ENCODE measurements around the gene ZMYM2.
"Not testable (repeated sequence)": the region's sequence is repeated elsewhere in the genome, so short reads cannot be mapped to it uniquely, and the experiment has no call there.

The ZMYM2 gene

DNA sequence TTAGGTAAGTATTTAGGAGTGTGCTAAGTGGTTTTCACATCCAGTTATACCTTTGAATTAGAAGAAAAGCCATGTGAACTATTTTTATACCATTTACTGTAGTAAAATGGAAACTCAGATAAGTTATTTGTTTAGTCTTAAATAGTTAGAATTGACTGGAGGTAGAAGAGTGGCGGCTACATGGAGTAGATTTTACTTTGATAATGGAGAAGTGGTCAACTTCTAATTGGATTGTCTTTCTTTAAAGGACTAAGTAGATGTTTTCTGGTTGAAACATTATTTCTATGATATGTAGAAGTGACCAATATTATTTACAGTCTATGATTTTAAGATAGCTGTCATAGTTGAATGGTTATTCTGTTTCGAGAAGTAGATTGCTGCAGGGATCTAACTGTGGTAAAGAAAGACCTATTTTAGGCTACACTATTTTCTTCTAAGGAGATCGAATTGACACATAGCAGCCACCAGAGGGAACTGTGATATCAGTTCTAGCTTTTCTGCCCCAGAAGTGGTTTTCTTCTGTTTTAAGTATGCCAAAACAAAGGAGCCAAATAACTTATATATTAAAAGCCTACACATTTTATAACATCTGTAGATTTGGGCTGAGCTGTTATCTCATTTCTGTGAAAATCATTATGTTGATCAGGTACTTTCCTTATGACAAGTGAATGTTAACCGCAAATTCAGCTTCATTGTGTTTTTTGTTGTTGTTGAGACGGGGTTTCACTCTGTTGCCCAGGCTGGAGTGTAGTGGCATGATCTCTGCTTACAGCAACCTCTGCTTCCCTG lies 26.1 kb downstream of the ZMYM2 start:
- peak in 1 of 2 donors; percentile 53 for DNase-seq

DNA sequence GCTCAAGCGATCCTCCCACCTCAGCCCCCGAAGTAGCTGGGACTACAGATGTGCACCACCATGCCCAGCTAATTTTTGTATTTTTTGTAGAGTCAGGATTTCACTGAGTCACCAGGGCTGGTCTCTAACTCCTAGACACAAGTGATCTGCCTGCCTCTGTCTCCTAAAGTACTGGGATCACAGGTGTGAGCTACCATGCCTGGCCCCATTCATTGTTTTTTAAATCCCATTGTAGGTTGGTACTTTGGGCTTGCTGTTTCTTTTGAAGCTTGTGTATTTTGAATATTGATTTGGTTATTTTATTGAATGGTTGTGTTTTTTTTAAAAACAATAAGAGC lies 26.7 kb downstream of the ZMYM2 start:
- no peak for DNase-seq

DNA sequence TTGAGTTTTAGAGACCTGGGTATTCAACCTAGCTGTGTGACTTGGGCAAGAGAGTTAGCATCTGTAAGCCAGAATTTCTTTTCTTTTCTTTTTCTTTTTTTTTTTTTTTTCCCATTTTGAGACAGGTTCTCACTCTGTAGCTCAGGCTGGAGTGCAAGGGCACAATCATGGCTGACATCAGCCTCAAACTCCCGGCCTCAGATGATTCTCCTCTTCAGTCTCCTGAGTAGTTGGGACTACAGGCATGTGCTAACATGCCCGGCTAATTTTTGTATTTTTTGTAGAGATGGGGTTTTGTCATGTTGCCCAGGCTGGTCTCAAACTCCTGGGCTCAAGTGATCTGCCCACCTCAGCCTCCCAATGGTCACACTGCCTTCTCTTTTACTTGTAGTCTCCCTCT lies 33.0 kb downstream of the ZMYM2 start:
- DNase-seq: no peak

DNA sequence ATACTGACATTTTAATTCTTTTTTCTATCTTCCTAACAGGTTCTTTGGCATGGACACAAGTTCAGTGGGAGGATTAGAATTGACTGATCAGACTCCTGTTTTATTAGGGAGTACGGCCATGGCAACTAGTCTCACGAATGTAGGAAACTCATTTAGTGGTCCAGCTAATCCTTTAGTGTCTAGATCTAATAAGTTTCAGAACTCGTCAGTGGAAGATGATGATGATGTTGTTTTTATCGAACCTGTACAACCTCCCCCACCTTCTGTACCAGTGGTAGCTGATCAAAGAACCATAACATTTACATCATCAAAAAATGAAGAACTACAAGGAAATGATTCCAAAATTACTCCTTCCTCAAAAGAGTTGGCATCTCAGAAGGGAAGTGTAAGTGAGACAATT lies 34.5 kb downstream of the ZMYM2 start:
- no peak for DNase-seq

DNA sequence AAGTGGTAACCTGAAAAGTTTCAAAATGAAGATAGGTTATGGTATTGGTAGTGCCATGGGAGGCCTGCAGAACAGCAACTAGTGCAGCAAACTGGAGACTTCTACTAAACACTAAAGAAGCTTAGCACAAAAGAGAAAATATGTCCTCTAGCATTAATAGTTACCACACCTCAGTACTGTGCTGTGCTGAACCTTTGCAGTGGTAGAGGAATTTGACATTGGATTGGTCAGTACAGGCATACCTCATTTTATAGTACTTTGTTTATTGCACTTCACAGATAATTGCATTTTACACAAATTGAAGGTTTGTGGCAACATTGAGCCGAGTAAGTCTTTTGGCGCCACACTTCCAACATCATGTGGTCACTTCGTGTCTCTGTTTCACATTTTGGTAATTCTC lies 40.4 kb downstream of the ZMYM2 start:
- no peak for DNase-seq

DNA sequence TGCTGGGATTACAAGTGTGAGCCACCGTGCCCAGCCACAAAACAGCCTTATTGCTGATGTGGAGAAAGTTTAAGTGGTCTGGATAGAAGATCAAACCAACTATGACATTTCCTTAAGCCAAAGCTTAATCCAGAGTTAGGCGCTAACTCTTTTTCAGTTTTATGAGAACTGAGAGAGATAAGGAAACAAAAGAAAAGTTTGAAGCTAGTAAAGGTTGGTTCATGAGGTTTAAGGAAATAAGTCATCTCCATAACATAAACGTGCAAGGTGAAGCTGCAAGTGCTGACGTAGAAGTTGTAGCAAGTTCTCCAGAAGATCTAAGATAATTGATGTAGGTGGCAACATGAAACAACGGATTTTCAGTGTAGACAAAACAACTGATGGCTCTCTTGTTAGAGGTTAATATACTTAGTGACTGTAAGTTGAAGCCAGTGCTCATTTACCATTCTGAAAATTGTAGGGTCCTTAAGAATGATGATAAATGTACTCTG lies 41.6 kb downstream of the ZMYM2 start:
- DNase-seq: no peak

DNA sequence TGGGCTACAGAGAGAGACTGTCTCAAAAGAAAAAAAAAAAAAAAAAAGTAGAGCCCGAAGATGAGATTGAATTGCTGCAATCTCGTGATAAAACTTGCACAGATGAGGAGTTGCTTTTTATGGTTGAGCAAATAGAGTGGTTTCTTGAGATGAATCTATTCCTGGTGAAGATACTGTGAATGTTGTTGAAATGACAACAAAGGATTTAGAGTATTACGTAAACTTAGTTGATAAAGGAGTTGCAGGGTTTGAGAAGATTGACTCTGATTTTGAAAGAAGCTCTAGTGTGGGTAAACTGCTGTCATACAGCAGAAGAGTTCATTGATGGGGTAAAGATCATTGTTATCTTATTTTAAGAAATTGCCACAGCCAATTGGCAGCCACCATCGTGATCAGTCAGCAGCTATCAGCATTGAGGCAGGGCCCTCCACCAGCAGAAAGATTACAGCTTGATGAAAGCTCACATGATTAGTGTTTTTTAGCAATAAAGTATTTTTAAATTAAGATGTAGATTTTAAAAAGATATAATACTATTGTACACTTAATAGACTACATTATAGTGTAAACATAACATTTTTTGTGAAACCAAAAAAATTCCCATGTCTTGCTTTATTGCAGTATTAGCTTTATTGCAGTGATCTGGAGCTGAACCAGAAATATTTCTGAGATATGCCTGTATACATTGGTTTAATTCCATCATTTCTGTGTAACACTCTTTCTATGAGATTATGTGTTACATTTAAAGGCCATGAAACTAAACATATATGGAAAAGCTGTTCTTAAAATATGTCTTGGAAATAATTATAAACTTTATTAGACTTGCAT lies 43.1 kb downstream of the ZMYM2 start:
- no peak for DNase-seq

DNA sequence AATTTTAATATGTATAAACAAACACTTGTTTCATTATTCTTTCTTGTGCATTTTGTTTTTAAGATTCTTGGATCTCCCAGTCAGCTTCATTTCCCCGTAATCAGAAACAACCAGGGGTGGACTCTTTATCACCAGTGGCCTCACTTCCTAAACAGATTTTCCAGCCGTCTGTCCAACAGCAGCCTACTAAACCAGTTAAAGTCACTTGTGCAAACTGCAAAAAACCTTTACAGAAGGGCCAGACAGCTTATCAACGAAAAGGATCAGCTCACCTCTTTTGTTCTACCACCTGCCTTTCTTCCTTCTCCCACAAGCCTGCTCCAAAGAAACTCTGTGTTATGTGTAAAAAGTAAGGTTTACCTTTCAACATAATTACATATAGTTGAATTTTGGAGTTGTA lies 44.3 kb downstream of the ZMYM2 start:
- DNase-seq: no peak

DNA sequence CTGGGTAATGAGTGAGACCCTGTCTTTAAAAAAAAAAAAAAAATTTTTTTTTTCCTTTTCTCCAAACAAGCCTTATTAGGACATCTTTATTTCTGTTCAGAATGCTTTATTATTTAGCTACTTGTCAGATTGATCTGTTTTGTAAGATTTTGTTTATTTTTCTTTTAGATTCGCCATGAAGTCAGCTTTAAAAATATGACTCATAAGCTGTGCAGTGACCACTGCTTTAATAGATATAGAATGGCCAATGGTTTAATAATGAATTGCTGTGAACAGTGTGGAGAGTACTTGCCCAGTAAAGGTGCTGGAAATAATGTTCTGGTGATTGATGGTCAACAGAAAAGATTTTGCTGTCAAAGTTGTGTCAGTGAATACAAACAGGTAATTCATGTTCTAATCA lies 47.7 kb downstream of the ZMYM2 start:
- no peak for DNase-seq

DNA sequence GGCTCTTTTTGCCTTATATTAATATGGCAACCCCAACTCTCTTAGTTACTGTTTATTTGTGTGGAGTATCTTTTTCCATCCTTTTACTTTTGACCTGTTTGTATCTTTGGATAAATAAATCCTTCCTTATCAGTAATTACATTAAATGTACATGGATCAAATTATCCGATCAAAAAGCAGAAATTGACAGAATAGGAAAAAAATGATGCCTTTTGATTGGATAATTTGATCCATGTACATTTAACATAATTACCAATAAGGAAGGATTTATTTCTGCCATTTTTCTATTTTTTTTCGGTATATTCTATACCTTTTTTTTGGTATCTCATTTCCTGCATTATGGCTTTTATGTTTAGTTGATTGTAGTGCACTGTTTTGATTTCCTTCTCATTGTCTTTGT lies 57.2 kb downstream of the ZMYM2 start:
- no peak for DNase-seq

DNA sequence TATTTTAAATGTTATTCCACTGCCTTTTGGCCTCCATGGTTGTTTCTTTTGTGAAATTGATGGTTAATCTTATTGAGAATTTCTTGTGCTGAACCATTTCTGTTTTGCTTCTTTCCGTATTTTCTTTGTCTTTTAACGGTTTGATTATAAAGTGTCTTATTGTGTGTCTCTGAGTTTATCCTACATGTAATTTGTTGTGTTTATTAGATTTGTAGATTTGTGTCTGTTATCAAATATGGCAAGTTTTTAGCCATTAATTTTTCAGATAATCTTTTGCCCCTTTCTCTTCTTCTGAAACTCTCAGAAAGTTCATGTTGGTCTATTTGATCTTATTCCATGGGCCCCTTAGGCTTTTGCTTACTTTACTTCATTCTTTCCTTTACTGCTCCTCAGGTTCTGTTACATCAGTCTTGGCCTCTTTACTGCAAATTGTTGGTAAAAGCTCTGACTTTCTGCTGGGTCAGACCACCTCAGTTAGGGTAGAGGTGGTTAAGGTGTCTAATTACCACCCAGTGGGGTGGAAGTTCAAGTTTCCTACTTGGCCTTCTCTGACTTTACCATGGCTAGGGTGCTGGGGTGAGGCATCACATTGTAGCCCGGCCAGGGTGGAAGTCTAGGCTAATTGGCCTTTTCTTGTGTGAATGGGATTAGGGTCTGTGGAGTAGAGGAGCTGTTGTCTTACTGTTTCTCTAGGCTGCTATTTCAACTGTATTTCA lies 58.3 kb downstream of the ZMYM2 start:
- DNase-seq: no peak

DNA sequence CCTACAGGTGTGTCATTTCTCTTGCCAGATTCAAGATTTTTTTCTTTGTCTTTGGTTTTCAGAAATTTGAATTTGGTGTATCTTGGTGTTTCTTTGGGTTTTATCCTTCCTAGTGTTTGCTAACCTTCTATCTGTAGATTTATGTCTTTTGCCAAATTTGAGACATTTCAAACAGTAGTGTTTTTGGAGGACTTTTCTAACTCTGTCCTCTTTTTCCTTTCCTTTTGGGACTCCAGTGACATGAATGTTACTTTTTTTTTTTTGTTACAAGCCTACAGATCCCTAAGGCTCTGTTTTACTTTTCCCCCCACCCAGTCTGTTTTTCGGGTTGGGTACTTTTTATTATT lies 58.8 kb downstream of the ZMYM2 start:
- DNase-seq: no peak

DNA sequence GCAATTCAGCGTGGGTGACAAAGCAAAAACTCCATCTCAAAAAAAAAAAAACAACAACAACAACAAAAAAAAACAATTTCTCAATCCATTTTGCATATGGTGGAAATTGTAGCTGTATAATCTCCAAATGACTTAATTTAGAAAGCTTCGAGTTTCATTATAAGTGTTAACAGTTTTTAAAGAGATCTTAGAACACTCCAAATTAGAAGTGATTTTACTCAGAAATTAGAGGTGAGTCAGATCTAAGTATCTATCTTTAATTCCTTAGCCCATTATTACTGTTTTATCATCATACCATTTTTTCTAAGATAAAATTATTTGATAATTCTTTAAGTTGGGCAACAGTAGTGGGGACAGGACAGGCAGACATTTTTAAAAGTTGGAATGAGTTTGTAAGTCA lies 60.5 kb downstream of the ZMYM2 start:
- no peak for DNase-seq

DNA sequence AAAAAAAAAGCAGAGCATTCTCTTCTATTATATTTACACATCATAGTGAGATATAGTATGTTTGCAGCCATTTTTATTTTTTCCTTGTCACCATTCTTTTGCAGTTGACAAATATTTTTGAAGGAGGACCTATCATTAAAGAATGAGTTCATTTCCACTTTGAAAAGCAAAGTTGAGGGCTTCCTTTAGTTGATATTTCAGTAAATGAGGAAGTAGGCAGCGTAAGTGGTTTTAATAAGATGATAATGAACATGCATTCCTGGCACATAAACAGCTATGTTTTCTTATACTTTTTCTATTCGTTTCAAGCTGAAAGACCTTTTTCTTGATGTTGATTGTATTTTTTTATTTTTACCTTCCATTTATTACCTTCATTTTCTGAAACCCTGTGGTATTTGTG lies 66.2 kb downstream of the ZMYM2 start:
- DNase-seq: no peak

DNA sequence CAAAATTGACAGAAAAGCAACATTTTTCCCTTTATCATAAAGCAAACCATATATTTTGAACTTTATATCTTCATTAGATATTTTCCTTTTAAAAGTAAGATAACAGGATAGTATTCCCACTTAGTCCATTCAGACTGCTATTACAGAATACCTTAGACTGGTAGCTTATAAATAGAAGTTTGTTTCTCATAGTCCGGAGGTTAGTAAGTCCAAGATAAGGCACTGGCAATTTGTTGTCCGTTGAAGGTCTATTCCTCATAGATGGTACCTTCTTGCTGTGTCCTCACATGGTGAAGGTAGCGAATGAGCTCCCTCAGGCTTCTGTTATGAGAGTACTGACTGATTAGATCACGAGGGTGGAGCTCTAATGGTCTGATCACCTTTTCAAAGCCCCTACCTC lies 70.4 kb downstream of the ZMYM2 start:
- DNase-seq: no peak

DNA sequence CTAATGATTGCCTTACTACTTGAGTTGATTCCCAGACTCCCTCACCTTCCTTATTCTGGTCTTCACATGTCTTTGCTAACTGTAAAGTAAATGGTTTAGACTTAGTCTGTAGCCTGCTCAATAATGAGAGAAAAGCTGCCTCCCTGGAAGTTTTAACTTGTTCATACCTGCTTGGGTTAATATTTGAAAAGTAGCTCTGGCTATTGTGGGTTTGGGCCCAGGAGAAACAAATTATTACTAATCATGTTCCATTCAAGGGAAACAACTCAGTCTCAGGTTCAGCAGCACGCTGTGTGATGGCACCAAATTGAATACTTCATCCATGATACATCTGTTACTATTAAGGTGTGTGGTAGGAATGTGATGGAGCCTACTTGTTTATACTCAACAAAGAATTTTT lies 75.0 kb downstream of the ZMYM2 start:
- no peak for DNase-seq

DNA sequence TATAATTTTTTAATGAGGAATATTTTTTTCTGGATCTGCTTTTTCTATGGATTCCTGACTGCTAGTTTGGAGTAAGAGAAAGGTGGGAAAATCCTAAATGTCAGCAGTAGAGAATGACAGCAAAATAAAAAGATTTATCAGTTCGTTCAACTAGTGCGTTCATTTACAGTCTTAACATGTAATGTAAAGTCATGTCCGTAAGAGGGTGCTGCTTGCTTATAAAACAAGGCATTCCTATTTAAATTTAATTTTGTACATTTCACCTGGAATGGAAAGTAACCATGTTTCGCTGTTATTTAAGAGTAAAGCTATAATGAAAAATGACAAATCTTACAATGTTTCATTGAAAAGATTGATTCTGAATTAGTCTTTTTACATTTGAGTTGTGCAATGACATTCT lies 76.6 kb downstream of the ZMYM2 start:
- DNase-seq: no peak

DNA sequence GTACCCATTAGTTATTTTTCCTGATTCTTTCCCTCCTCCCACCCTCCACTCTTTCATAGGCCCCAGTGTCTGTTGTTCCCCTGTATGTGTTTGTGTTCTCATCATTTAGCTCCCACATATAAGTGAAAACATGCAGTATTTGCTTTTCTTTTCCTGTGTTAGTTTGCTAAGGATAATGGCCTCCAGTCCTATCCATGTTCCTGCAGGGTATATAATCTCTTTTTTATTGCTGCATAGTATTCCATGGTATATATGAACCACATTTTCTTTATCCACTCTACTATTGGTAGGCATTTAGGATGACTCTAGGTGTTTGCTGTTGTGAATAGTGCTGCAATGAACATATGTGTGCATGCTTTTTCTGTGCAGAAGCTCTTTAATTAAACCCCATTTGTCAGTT lies 79.4 kb downstream of the ZMYM2 start:
- no peak for DNase-seq

DNA sequence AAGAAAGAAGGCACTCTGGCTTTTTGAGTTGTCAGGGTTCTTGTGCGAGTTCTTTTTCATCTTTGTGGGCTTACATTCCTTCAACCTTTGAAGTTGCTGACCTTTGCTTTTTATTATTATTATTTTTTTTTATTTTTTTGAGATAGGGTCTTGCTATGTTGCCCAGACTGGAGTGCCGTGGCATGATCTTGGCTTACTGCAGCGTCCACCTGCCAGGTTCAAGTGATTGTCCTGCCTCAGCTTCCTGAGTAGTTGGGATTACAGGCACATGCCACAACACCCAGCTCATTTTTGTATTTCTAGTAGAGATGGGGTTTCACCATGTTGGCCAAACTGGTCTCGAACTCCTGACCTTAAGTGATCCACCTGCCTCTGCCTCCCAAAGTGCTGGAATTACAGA lies 84.1 kb downstream of the ZMYM2 start:
- DNase-seq: not testable (repeated sequence)

DNA sequence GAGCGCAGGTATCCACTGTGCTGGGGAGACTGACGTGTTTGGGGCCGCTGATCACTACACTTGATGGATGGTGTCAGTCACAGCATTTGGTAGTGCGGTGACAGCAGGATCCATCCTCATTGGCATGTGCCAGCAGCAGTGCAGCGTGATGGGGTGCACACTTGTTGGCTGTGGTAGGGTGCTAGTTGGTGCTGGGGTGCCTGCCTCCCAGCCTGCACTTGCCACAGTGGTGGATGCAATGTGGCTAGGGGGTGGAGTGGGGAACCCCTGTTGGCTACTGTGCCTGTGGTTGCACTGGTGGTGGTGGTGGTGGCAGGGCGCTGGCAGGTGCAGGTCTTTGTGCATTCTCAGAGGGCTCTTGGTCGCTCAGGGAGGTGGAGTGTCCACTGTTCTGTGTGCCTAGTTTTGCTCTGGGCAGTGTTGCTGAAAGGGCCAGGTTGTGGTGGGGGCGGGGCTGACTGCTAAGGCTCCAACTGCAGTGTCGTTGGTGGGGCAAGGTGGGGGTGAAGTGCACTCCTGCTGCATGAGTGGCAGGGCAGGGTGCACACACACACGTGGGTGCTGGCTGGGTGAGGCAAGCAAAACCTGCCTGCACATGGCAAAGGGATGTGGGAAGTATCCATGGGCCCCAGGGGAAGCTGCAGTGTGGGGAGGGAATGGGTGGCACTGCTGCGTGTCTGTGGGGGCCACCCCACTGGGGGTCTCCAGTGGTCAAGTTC lies 84.8 kb downstream of the ZMYM2 start:
- DNase-seq: no peak

DNA sequence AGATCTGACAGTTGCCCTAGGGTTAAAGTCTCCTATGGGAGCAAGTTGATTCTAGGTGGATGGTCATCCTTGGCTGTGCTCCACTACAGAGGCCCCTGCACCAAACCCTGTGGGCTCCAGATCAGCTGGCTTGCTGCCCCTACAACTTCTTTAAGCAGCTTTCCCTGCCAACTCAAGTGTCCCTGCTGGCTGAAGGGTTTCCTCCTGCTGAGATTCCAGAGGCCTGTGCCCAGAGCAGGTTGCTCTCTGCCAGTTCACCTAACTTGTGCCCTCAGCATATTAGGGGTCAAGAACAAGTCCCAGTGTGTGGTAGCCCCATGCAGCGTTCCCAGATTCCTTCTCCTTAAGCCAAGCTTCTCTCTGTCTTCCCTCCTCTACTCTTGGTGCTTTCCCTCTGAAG lies 85.6 kb downstream of the ZMYM2 start:
- DNase-seq: no peak

DNA sequence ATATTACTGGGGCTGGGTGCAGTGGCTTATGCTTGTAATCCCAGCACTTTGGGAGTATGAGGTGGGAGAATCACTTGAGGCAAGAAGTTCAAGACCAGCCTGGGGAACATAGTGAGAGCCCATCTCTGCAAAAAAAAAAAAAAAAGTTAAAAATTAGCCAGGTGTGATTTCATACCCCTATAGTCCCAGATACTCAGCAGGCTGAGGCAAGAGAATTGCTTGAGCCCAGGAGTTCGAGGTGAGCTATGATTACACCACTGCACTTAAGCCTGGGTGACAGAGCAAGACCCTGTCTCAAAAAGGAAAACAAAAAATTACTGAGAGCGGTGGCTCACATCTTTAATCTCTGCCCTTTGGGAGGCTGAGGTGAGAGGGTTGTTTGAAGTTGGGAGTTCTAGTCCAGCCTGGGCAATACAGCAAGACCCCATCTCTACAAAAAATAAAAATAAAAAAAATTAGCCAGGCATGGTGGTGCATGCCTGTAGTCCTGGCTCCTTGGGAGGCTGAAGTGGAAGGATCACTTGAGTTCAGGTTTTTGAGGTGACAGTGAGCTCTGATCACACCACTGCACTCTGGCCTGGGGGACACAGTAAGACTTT lies 87.5 kb downstream of the ZMYM2 start:
- DNase-seq: no peak
